NCI-H345 treated with DMSO at 0.1 percent for 48 hours (cell line): ENCODE data around the gene FIGNL2.
"Not testable (repeated sequence)": the region's sequence is repeated elsewhere in the genome, so short reads cannot be mapped to it uniquely, and the experiment has no call there.

Source experiments
- DNase-seq: peaks from one replicate; lab custom pipeline; 2025; ENCODE audit not compliant: unreplicated experiment; lab: John Stamatoyannopoulos, UW

The FIGNL2 gene

GRCh38 chr12:51819736-51820525, 28.6 kb downstream of the FIGNL2 start:
- peak; percentile 4 for DNase-seq

GRCh38 chr12:51818566-51819300, 29.8 kb downstream of the FIGNL2 start:
- DNase-seq: no peak

DNA sequence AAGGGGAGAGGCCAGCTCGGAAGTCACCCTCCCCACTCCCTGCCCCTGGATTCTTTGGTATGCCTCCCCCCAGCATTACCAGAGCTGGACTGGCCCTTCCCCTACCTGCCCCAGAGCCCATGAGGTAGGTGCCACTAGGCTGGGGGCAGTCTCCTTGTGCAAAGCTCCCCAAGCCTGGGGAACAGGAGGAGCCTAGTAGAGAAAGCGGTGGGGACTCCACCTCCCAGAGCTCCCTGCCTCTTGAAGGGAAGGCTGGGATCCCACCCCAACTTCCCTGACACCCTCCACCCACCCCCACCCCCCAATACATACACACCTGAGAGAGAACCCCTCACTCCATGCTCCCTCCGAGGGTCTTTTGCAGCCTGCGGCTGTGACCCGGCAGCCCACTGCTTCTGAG, 30.4 kb downstream of the FIGNL2 start:
- no peak for DNase-seq

GRCh38 chr12:51817027-51817953, 31.2 kb downstream of the FIGNL2 start:
- DNase-seq: no peak

DNA sequence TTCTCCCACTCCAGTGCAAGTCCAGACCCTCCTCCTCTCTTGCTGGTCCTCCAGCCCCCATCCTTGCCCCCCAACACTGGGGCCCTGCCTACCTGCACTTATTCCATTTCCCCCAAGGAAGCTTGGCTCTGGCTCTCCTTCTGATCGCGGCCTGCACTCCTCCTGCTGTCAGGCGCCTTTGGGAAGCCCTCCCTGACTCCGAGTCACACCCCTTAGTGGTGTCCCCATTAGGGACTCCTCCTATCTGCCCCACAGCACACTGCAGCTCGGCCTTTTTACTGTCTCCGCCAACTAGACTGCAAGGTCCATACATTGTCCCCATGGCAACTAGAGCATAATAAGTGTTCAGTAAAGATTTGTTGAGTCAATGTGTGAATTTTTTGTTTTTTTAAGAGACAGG, 32.9 kb downstream of the FIGNL2 start:
- DNase-seq: no peak

GRCh38 chr12:51814311-51815088, 34.0 kb downstream of the FIGNL2 start:
- peak; percentile 12 for DNase-seq

DNA sequence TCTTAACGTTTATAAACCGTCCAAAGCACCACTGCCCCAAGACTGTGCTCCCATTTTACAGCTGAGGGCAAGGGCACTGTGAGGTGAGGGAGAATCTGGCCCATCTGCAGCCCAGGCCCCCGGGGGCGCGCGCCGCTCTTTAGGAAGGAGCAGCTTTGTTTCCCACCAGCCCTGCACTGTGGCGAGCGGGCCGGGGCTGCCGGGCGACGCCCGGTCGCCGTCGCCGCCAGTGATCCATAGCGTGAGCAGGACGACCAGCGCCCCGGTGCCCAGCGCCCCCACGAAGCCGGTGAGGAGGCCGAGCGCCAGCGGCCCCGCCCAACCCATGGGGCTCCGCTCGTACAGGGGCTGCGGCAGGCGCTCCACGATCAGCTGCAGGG, 34.6 kb downstream of the FIGNL2 start:
- DNase-seq: no peak

DNA sequence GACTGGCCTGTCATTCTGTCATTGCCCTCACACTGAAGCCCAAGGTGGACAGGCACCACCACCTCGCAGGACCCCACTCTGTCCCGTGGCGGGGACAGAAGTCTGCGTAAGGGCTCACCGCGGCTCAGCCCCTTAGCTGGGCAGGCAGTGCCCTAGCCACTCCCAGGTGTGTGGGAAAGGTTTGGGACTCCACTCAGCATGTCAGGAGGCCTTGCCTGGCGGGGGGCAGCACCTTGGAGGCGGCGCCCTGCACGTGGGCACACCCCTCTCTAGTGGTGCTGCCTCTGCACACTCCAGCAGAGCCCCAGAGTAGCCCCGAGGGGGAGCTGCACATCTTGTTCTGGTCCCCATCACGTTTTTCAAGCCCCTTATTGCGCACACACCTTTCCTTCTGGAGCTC, 35.6 kb downstream of the FIGNL2 start:
- no peak for DNase-seq

DNA sequence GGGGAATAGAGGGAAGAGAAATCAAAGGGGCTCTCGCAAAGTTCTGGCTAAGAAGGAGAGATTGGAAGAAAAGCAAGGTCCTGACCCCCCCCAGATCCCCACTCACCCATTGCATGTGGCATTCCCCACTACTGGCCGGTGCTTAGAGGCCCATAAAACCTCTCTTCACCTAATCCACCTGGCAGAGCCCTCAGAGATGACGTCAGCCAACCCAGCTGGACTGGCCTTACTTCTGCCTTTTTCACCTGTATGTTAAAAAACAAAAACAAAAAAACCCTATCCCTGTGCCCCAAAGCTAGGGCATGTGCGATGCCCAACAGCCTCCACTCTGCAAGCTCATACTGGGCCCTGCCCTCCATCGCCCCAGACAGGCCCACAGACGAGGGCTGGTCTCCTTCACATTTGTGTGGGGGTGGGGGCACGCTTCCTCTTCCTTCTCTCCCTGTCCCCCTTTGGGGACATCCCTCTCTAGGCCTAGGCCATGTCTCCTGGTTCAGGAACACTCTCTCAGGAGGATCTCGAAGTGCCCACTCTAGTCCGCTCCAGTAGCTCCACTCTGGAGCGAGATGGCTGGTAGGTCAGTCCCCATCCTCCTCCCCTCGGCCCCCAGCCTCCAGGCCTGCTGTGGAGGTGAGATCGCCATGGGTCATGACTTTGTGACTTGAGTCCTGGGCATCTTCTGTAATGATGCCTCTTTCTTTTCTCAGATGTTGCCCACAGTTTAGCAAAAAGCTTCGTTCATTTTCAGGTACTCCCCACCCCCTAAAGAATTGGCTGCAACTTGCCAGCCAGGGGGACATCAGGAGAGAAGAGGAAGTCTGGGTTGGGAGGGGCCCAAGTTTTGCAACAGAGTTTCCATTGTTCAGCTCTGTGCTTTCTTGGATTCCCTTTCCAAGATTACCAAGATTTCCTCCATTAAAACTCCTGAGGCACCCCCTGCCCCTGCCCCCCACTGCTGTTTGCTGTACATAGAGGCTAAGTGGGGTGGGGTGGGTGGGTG, 37.0 kb downstream of the FIGNL2 start:
- no peak for DNase-seq

DNA sequence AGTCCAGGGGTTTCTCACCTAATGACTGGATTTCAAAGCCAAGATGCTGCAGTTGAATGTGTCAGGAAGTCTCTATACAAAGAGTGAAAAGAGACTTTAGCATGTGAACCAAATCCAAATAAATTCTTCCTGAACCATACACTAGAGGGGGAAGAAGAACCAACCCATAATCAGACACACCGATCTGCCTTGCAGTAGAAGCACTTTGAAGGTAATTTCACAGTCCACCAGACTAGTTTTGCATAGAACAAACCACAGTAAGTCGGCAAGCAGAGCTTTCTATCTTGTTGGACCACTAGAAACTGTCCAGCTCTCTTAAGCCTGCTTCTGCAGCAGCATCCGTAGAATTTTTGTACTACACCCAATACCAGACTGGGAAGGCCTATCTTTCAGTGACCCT, 39.3 kb downstream of the FIGNL2 start:
- no peak for DNase-seq

GRCh38 chr12:51806896-51807295, 41.6 kb downstream of the FIGNL2 start:
- no peak for DNase-seq

DNA sequence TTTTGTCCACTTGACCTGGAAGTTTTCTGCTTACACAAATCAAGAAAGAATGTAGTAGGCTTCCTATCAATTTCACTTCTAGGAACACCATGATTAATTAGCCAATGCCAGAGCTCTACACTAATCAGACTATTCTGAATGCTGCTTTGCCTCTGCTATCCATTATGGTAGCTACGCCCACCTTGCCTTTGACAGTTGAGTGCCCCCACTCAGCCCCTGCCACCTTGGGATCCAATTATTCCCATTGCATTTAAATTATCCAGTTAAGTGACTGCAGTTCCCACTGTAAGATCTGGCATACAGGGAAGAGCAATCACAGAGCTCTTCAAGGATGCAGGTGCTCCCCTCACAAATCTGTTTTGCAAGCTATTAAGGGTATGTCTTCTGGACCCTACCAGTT, 47.5 kb downstream of the FIGNL2 start:
- DNase-seq: no peak

GRCh38 chr12:51798501-51798900, 50.0 kb downstream of the FIGNL2 start:
- no peak for DNase-seq

DNA sequence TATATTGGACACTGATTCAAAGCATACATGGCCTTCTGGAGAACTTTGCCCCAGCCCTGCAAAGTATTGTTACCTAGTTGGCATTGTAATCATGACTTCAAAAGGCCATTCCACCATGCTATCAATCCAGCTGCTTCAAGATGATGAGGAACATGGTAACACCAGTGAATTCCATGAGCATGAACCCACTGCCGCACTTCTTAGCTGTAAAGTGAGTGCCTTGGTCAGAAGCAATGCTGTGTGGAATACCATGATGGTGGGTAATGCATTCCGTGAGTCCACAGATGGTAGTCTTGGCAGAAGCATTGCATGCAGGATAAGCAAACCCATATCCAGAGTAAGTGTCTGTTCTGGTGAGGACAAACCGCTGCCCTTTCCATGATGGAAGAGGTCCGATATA, 50.5 kb downstream of the FIGNL2 start:
- DNase-seq: not testable (repeated sequence)

DNA sequence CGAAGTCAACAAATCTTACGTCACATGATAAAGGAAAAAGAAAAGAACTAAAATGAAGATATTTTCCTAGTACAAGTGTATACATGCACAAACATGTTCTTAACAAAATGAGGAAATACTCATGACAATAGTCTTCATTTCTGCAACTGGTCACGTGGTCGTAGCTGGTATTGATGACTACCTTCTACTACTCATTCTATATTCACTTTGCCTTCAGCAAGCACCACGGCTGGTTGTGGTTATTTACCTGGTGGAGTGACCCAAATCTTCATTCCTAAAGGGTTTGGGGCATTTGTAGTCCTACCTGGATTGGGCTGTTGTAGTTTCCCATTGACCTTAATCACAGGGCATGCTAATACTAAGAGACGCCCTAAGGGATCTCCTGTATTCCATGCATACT, 51.2 kb downstream of the FIGNL2 start:
- DNase-seq: no peak

GRCh38 chr12:51793201-51793600, 55.3 kb downstream of the FIGNL2 start:
- DNase-seq: no peak

GRCh38 chr12:51792417-51792816, 56.1 kb downstream of the FIGNL2 start:
- no peak for DNase-seq

DNA sequence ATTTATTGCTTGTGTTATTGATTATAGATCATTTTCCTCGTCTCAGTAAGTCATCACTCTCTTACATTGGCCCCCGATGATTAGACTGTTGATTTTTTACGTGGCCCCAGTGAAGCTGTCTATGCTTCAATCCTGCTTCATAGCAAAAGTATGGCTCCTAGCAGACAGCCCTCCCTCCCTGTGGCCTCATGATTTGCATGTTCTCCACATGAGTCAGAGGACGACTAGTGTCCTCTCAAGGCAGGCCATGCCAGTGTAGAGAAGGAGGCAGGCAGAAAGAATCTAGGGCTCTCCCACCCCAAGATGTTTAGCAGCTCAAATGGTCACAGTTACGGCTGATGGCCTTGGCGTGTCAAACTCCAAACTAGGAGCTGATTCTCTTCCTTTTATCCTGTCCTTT, 59.6 kb downstream of the FIGNL2 start:
- no peak for DNase-seq

GRCh38 chr12:51785906-51786305, 62.6 kb downstream of the FIGNL2 start:
- DNase-seq: no peak

- no peak for DNase-seq
Observed at GRCh38 chr12:51784688-51785087, 63.8 kb downstream of the FIGNL2 start.
